Fibroblast of pulmonary artery (primary cell): Measurements from ENCODE around the gene NUDT9.

ENCODE experiments used
- DNase-seq: peaks from one replicate; pipeline ENCODE4 v3.0.0-alpha.2; 2010; ENCODE audit warnings: low read depth
- H3K4me3 ChIP-seq: replicated peaks from 2 replicates; pipeline ENCODE4 v1.5.1; 2011; ENCODE audit warnings: low read depth, mild to moderate bottlenecking, control low read depth, low read length, moderate library complexity
- CTCF ChIP-seq: IDR thresholded peaks from 2 replicates; pipeline ENCODE4 v1.5.1; 2011; ENCODE audit warnings: mild to moderate bottlenecking, control low read depth, low read length, inconsistent platforms; ENCODE audit errors: missing control alignments

NUDT9 gene

GRCh38 chr4:87500092-87500462 is 77.7 kb downstream of the NUDT9 start:
- no peak overlapping the region for H3K4me3 ChIP-seq
- DNase-seq: no peak
- no peak for TF ChIP-seq CTCF

DNA sequence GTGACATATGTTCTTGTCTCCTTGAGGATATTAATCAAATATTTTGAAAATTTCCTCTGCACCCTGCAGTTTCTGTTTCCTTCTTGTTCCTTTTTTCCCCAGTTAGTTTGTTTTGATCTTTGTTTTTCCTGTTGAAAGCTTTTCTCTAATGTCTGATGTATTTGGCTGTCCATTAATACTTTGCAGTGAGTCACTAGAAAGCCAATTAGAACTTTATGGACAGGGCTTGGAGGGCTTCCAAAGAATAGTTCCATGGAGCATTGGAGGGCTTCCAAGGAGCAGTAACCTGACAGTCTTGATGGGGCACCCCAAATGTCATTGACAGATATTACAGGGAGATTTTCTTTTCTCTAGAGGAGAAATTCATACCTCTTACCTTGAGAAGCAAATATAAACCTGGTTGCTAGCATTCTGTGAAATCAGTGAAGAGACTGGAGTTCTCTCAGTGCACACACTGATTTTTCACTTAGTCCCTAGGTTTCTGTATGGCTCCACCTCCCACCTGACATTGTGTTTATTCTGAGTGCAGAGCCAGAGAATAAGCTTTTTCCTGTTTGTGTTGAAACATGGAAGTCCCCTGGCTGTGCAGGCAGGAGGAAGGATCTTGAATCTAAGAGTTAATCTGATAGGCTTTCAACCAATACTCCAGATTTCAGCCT is 80.3 kb downstream of the NUDT9 start:
- H3K4me3 ChIP-seq: no peak overlapping the region
- TF ChIP-seq CTCF: no peak
- peak; percentile 67 for DNase-seq

- peak; percentile 15 for TF ChIP-seq CTCF
- no peak for DNase-seq
- H3K4me3 ChIP-seq: no peak overlapping the region
These were observed 83.5 kb downstream of the NUDT9 start for GRCh38 chr4:87505862-87506261.

DNA sequence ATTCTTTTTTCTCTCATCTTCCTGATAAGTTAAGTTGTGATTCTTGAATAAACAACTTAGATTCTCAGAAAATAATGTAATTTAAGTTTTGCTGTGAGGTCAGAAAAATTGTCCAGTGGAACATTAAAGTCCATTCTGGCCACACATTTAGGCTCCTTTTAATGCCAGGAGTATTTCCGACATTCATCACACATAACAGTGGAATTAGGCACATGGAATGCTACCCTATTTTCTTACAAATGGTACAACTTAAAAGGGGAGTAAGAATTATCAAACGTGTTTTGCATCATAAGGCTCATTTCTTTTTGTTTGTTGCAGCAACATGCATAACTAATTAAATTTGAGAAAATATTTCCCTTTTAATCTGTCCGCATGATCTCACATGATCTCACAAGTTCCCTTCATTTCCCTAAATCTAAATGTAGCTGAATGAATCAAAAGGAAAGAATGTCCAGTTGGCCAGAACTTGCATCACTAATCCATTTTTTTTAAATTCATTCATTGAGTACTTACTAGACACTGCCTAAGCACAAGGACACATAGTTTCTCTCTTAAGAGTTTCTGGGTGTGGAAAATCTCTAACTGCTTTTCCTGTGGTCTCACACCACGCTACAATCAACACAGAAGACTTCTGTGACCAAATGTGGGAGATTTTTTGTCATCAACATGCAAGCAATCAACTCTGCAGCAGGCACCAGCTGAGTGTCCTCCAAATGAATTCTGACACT is 84.8 kb downstream of the NUDT9 start:
- no peak for TF ChIP-seq CTCF
- peak; percentile 86 for DNase-seq
- no peak overlapping the region for H3K4me3 ChIP-seq
